ENCODE data around the gene ADGRD1. TPM values are rescaled to one million over a fixed set of nuclear protein-coding genes. Genes with fewer than 3 reads are reported as not detected.

ADGRD1 gene
- total and polyA plus RNA-seq, 2 of the 8 experiments (the other 6 are each of a cell fraction or from before 2014, with no cell fraction given): 0.36 to 0.48 TPM

GRCh38 chr12:130936561-130936960 is 17.1 kb upstream of the ADGRD1 start:
- Histone ChIP-seq H3K79me2 (ENCODE audit: control insufficient read depth in 1 of 2, insufficient read depth in 2 of 2, low read length in 2 of 2) (no peaks in the 10 kb centered on the region), H3K4me3 (ENCODE audit: extremely low read depth in 1 of 4, insufficient read depth in 2 of 4, low read depth in 3 of 4, low read length in 4 of 4) (no peak overlapping the region), H2BK20ac (ENCODE audit: low read length) (no peak overlapping the region), H3K18ac (ENCODE audit: extremely low read depth, low read length) (no peak overlapping the region), H4K20me1 (replicated peaks in 1 of 2; ENCODE audit: control insufficient read depth in 1 of 2, insufficient read depth in 2 of 2, low read length in 2 of 2) (no peaks in the 10 kb centered on the region), H4K5ac (ENCODE audit: insufficient read length, low read depth, low read length) (no peak overlapping the region), H3K27ac (ENCODE audit: low read depth, low read length) (no peak overlapping the region), H3K9me3 (ENCODE audit: insufficient read depth in 2 of 2, low read depth in 1 of 2, low read length in 1 of 2) (no peaks in the 10 kb centered on the region), H4K91ac (replicated peaks; ENCODE audit: insufficient read length, low read length) (no peak overlapping the region), H3K9ac (replicated peaks in 1 of 4; ENCODE audit: extremely low read depth in 1 of 4, low read depth in 3 of 4, low read length in 3 of 4) (no peak overlapping the region), H3K23me2 (ENCODE audit: low read depth, low read length) (no peaks in the 10 kb centered on the region), H3K79me1 (ENCODE audit: low read depth, low read length) (no peaks in the 10 kb centered on the region), H3K4me2 (ENCODE audit: insufficient read depth in 1 of 2, low read depth in 2 of 2, low read length in 2 of 2) (no peak overlapping the region), H3K23ac (ENCODE audit: insufficient read length) (no peak overlapping the region), H2AK5ac (ENCODE audit: low read depth, low read length) (no peak overlapping the region), H2BK120ac (replicated peaks; ENCODE audit: low read depth, low read length) (no peak overlapping the region), H3K27me3 (replicated peaks in 1 of 4; ENCODE audit: control insufficient read depth in 3 of 4, extremely low read depth in 1 of 4, insufficient read depth in 3 of 4, low read length in 3 of 4) (peaks cover 0 to 2% (median 0%) of the 10 kb centered on the region in 4 experiments; a peak in 1 of 7 replicates), H4K8ac (ENCODE audit: extremely low read depth, insufficient read depth, low read length) (no peak overlapping the region), H2BK12ac (ENCODE audit: low read depth, low read length) (no peak overlapping the region), H3K4ac (replicated peaks; ENCODE audit: insufficient read length, low read depth, low read length) (no peak overlapping the region), H3K4me1 (replicated peaks in 1 of 4; ENCODE audit: control insufficient read depth in 3 of 4, insufficient read depth in 4 of 4, low read length in 3 of 4) (no peaks in the 10 kb centered on the region), H3K14ac (ENCODE audit: insufficient read length) (no peak overlapping the region), H2BK5ac (ENCODE audit: low read depth, low read length) (no peak overlapping the region), H3K56ac (replicated peaks; ENCODE audit: insufficient read length, low read depth, low read length) (no peak overlapping the region), H2BK15ac (ENCODE audit: low read length) (no peak overlapping the region), H2AFZ (ENCODE audit: low read length) (no peak overlapping the region), H3K36me3 (ENCODE audit: control insufficient read depth in 2 of 4, insufficient read depth in 4 of 4, low read length in 3 of 4) (no peaks in the 10 kb centered on the region)
- TF ChIP-seq POU5F1 (IDR thresholded peaks at IDR 0.05; ENCODE audit: low read depth, low read length) (no peak), SIN3A (conservative IDR thresholded peaks at IDR 0.05 in 1 of 2, IDR thresholded peaks at IDR 0.05 in 1 of 2; ENCODE audit: low read depth in 1 of 2, low read length in 2 of 2) (no peak), NANOG (IDR thresholded peaks at IDR 0.05; ENCODE audit: insufficient read depth, low read depth, low read length, poor library complexity, severe bottlenecking) (no peak)
- ChIA-PET CTCF (ENCODE audit: partially characterized antibody) (interaction anchor here (1.2 to 1.4 kb wide), 2 partner anchors 10 to 11 kb away, joined by 3 to 4 read pairs; no protein-coding TSS in a partner anchor), POLR2A (ENCODE audit: partially characterized antibody) (no interaction called here)
- FAIRE-seq (no peak), DNase-seq (ENCODE audit: low read depth in 1 of 2, low spot score in 2 of 2) (no peak)
- WGBS, 2 experiments (ENCODE audit: extremely low coverage in 1 of 2, insufficient coverage in 1 of 2, insufficient read length in 1 of 2, insufficient replicate concordance in 2 of 2, low coverage in 1 of 2, low lambda C conversion rate in 2 of 2, missing lambda C conversion rate in 1 of 2): 83% methylated on average over 2 of the region's 2 CpGs; no CpG with 5 or more reads in 1 of the 2 experiments

Data from H1 (cell line).